C4-2B (cell line): ENCODE measurements around the gene JAKMIP2.

ENCODE experiments used
- ZFX ChIP-seq: fragments of 450-650 bp; IDR thresholded peaks from 2 replicates; pipeline ENCODE4 v1.6.1; 2017
- TF ChIP-seq, protein P1 (sequence below): fragments of 450-650 bp; conservative IDR thresholded peaks from 2 replicates; pipeline ENCODE4 v1.5.1; 2017; ENCODE audit warnings: mild to moderate bottlenecking

DNA sequence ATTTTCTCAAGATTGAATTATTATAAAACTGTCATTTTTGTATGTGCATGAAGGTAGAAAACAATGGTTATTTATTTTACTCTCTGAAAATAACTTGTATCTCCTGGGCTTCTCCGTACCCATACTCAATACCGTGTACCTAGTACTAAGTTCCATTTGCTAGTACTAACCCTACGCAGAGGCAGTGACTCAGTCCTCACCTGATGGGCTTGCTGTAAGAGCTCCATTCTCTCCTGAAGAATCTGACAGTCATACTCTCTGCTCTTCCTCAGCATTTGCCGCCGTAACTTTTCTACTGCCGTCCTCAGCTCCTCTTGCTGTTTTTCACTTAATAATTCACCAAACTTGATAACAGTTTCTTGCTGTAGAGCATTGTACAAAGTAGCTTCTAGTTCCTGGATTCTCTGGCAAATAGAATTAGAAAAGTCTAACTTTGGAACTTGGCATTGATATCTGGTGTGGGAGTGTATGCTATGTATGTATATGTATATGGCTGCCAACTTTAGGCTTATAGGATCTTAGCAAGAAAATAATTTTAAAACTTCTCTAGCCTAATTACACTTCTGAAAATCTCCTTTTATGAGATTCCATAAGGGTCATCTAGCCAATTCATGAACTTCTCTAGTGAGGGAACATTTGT is 164.7 kb downstream of the JAKMIP2 start:
- TF ChIP-seq, protein P1, sequence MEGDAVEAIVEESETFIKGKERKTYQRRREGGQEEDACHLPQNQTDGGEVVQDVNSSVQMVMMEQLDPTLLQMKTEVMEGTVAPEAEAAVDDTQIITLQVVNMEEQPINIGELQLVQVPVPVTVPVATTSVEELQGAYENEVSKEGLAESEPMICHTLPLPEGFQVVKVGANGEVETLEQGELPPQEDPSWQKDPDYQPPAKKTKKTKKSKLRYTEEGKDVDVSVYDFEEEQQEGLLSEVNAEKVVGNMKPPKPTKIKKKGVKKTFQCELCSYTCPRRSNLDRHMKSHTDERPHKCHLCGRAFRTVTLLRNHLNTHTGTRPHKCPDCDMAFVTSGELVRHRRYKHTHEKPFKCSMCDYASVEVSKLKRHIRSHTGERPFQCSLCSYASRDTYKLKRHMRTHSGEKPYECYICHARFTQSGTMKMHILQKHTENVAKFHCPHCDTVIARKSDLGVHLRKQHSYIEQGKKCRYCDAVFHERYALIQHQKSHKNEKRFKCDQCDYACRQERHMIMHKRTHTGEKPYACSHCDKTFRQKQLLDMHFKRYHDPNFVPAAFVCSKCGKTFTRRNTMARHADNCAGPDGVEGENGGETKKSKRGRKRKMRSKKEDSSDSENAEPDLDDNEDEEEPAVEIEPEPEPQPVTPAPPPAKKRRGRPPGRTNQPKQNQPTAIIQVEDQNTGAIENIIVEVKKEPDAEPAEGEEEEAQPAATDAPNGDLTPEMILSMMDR: no peak
- TF ChIP-seq ZFX: no peak
